ENCODE measurements around the gene ATP9B.

Gene ATP9B

GRCh38 chr18:79299711-79300110 lies 230.5 kb downstream of the ATP9B start:
- no peaks in the 10 kb centered on the region for H3K79me2 ChIP-seq (ENCODE audit: low read length)
- no peaks in the 10 kb centered on the region for H3K9me2 ChIP-seq (replicated peaks; ENCODE audit: insufficient read depth, low read length)
- no peak overlapping the region for H3K4me2 ChIP-seq (ENCODE audit: low read depth, low read length)
- H3K4me3 ChIP-seq (ENCODE audit: low read length): no peak overlapping the region
- H3K9me3 ChIP-seq (replicated peaks; ENCODE audit: insufficient read depth, low read length): no peaks in the 10 kb centered on the region
- no peaks in the 10 kb centered on the region for H3K27me3 ChIP-seq (replicated peaks; ENCODE audit: insufficient read depth, low read length)
- H3K27ac ChIP-seq (ENCODE audit: low read length): no peak overlapping the region
- H3K4me1 ChIP-seq (ENCODE audit: low read length): no peaks in the 10 kb centered on the region
- no peak for DNase-seq
- no peak for TF ChIP-seq EZH2 (optimal IDR thresholded peaks at IDR 0.05; ENCODE audit: low read depth, low read length)
- no peak overlapping the region for H3K9ac ChIP-seq (ENCODE audit: low read length)
- no peak overlapping the region for H2AFZ ChIP-seq (ENCODE audit: low read length)
- H4K20me1 ChIP-seq (ENCODE audit: insufficient read depth, low read length): no peaks in the 10 kb centered on the region
- no peaks in the 10 kb centered on the region for H3K36me3 ChIP-seq (replicated peaks; ENCODE audit: insufficient read depth, low read length)
- no peaks in the 10 kb centered on the region for H3F3A ChIP-seq (ENCODE audit: insufficient read depth, low read length)

DNA sequence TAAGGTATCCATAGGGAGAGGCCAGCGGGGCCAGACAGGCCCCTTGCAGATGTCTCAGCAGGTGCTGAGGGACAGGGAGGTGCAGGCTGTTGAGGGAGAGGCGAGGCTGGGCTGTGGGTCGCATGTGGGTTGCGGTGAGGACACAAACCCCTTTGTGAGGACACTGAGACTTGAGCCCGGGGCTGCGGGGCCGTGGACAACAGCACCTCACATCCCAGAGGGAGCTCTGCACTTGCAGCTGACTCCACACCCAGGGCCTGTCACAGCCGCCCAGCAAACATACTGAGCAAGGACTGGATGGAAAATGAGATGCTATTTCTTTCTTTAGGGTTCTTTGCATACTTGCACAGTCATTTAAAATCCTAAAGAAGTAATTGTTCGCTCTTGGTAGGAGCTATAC lies 231.2 kb downstream of the ATP9B start:
- no peak overlapping the region for H2AFZ ChIP-seq (ENCODE audit: low read length)
- no peaks in the 10 kb centered on the region for H3K36me3 ChIP-seq (replicated peaks; ENCODE audit: insufficient read depth, low read length)
- no peaks in the 10 kb centered on the region for H3K4me1 ChIP-seq (ENCODE audit: low read length)
- no peak overlapping the region for H3K4me3 ChIP-seq (ENCODE audit: low read length)
- H3K27me3 ChIP-seq (replicated peaks; ENCODE audit: insufficient read depth, low read length): no peaks in the 10 kb centered on the region
- no peaks in the 10 kb centered on the region for H4K20me1 ChIP-seq (ENCODE audit: insufficient read depth, low read length)
- H3K27ac ChIP-seq (ENCODE audit: low read length): no peak overlapping the region
- H3K9ac ChIP-seq (ENCODE audit: low read length): no peak overlapping the region
- H3K9me2 ChIP-seq (replicated peaks; ENCODE audit: insufficient read depth, low read length): no peaks in the 10 kb centered on the region
- no peaks in the 10 kb centered on the region for H3K9me3 ChIP-seq (replicated peaks; ENCODE audit: insufficient read depth, low read length)
- no peaks in the 10 kb centered on the region for H3F3A ChIP-seq (ENCODE audit: insufficient read depth, low read length)
- H3K4me2 ChIP-seq (ENCODE audit: low read depth, low read length): no peak overlapping the region
- no peak for DNase-seq
- H3K79me2 ChIP-seq (ENCODE audit: low read length): no peaks in the 10 kb centered on the region
- TF ChIP-seq, protein P1, sequence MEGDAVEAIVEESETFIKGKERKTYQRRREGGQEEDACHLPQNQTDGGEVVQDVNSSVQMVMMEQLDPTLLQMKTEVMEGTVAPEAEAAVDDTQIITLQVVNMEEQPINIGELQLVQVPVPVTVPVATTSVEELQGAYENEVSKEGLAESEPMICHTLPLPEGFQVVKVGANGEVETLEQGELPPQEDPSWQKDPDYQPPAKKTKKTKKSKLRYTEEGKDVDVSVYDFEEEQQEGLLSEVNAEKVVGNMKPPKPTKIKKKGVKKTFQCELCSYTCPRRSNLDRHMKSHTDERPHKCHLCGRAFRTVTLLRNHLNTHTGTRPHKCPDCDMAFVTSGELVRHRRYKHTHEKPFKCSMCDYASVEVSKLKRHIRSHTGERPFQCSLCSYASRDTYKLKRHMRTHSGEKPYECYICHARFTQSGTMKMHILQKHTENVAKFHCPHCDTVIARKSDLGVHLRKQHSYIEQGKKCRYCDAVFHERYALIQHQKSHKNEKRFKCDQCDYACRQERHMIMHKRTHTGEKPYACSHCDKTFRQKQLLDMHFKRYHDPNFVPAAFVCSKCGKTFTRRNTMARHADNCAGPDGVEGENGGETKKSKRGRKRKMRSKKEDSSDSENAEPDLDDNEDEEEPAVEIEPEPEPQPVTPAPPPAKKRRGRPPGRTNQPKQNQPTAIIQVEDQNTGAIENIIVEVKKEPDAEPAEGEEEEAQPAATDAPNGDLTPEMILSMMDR (IDR thresholded peaks at IDR 0.05; ENCODE audit: low read length): no peak
- TF ChIP-seq EZH2phosphoT487 (IDR thresholded peaks at IDR 0.05; ENCODE audit: low read length): no peak
- TF ChIP-seq EZH2 (optimal IDR thresholded peaks at IDR 0.05; ENCODE audit: low read depth, low read length): no peak

- no peak for TF ChIP-seq EZH2phosphoT487 (IDR thresholded peaks at IDR 0.05; ENCODE audit: low read length)
- TF ChIP-seq, protein P1 (IDR thresholded peaks at IDR 0.05; ENCODE audit: low read length): no peak
- TF ChIP-seq EZH2 (optimal IDR thresholded peaks at IDR 0.05; ENCODE audit: low read depth, low read length): no peak
- DNase-seq: no peak
- H3K4me1 ChIP-seq (ENCODE audit: low read length): no peaks in the 10 kb centered on the region
These were observed 232.9 kb downstream of the ATP9B start for GRCh38 chr18:79302120-79302519.

DNA sequence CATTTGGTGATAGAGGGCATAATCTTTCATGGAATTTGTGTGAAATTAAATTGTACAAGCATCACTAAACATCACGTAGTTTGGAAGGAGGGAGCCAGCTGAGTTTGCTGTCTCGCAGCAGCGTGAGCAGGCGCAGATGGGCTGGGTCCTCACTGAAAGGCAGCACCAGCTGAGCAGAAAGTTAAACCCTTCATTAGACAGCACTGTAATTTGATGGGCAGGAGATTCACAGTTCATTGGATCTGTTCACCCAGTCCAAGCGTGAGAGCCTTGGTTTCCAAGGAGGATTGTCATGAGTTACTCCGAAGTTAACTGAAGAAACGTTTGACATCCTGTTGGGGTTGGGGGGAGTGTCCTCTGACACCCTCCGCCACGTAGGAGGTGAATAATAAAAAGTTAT lies 236.7 kb downstream of the ATP9B start:
- no peaks in the 10 kb centered on the region for H3K4me1 ChIP-seq (ENCODE audit: low read length)
- H3K79me2 ChIP-seq (ENCODE audit: low read length): no peaks in the 10 kb centered on the region
- no peaks in the 10 kb centered on the region for H3F3A ChIP-seq (ENCODE audit: insufficient read depth, low read length)
- H3K9me3 ChIP-seq (replicated peaks; ENCODE audit: insufficient read depth, low read length): no peaks in the 10 kb centered on the region
- no peak overlapping the region for H3K27ac ChIP-seq (ENCODE audit: low read length)
- H3K4me3 ChIP-seq (ENCODE audit: low read length): no peak overlapping the region
- no peaks in the 10 kb centered on the region for H3K9me2 ChIP-seq (replicated peaks; ENCODE audit: insufficient read depth, low read length)
- no peak overlapping the region for H3K9ac ChIP-seq (ENCODE audit: low read length)
- no peaks in the 10 kb centered on the region for H3K36me3 ChIP-seq (replicated peaks; ENCODE audit: insufficient read depth, low read length)
- no peak for DNase-seq
- no peaks in the 10 kb centered on the region for H3K27me3 ChIP-seq (replicated peaks; ENCODE audit: insufficient read depth, low read length)
- H4K20me1 ChIP-seq (ENCODE audit: insufficient read depth, low read length): no peaks in the 10 kb centered on the region
- H2AFZ ChIP-seq (ENCODE audit: low read length): no peak overlapping the region
- TF ChIP-seq EZH2 (optimal IDR thresholded peaks at IDR 0.05; ENCODE audit: low read depth, low read length) (no peak), EZH2phosphoT487 (IDR thresholded peaks at IDR 0.05; ENCODE audit: low read length) (no peak)
- TF ChIP-seq, protein P1 (IDR thresholded peaks at IDR 0.05; ENCODE audit: low read length): no peak
- H3K4me2 ChIP-seq (ENCODE audit: low read depth, low read length): no peak overlapping the region

More at GRCh38 chr18:79302120-79302519, 232.9 kb downstream of the ATP9B start:
- Histone ChIP-seq H4K20me1 (ENCODE audit: insufficient read depth, low read length) (no peaks in the 10 kb centered on the region), H3K9me3 (replicated peaks; ENCODE audit: insufficient read depth, low read length) (no peaks in the 10 kb centered on the region), H2AFZ (ENCODE audit: low read length) (no peak overlapping the region), H3K9me2 (replicated peaks; ENCODE audit: insufficient read depth, low read length) (no peaks in the 10 kb centered on the region), H3K79me2 (ENCODE audit: low read length) (no peaks in the 10 kb centered on the region), H3F3A (ENCODE audit: insufficient read depth, low read length) (no peaks in the 10 kb centered on the region), H3K27ac (ENCODE audit: low read length) (no peak overlapping the region), H3K27me3 (replicated peaks; ENCODE audit: insufficient read depth, low read length) (no peaks in the 10 kb centered on the region), H3K4me3 (ENCODE audit: low read length) (no peak overlapping the region), H3K9ac (ENCODE audit: low read length) (no peak overlapping the region), H3K4me2 (ENCODE audit: low read depth, low read length) (no peak overlapping the region), H3K36me3 (replicated peaks; ENCODE audit: insufficient read depth, low read length) (no peaks in the 10 kb centered on the region)

All from MM.1S (cell line).